DND-41 (cell line): ENCODE results near the gene STK24.

Experiments
- CTCF ChIP-seq: IDR thresholded peaks from 2 replicates; pipeline ENCODE4 v1.5.1; 2012; ENCODE audit warnings: borderline replicate concordance, low read length, moderate library complexity, mild to moderate bottlenecking; ENCODE audit not compliant: poor library complexity, severe bottlenecking; ENCODE audit errors: extremely low read depth
- EZH2 ChIP-seq: IDR thresholded peaks from 3 replicates; pipeline ENCODE4 v1.6.1; 2012; ENCODE audit warnings: borderline replicate concordance, low read depth, mild to moderate bottlenecking, moderate library complexity, low read length, inconsistent platforms; ENCODE audit not compliant: severe bottlenecking

DNA sequence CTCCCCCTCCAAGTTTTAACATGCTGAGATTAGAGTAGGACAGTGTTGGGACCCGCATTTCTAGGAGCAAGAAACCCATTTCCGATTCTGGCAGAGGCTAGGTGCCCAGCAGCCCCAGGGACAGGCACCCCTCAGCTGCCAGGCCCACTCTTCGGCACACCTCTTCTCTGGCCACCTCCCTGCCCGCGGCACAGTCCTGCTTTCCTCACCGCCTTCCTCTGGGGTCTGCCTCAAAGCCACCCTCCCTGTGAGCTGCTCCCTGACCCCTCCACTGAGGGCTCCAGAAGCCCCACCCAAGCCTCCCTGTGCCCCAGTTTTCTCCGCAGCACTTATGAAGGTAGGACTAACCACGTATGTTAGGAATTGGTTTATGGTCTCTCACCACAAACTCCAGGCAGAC lies 79.9 kb downstream of the STK24 start:
- TF ChIP-seq CTCF: no peak
- no peak for TF ChIP-seq EZH2
